Subcutaneous abdominal adipose tissue (tissue), 5 donors: ENCODE data around the gene LARP1.
"Not testable (repeated sequence)": the region's sequence is repeated elsewhere in the genome, so short reads cannot be mapped to it uniquely, and the experiment has no call there.

Experiments used
- H3K27ac ChIP-seq: one replicate; pipeline ENCODE4 v1.7.0; 2013; ENCODE audit warnings: low read depth, mild to moderate bottlenecking, inconsistent platforms, low read length, moderate library complexity
- H3K27me3 ChIP-seq, 5 donors: one replicate each; pipeline ENCODE4 v1.7.0; 2013; ENCODE audit warnings: low read length in 5 of 5, inconsistent platforms in 1 of 5; ENCODE audit not compliant: control insufficient read depth in 5 of 5, insufficient read depth in 4 of 5
- H3K36me3 ChIP-seq, 5 donors: one replicate each; pipeline ENCODE4 v1.7.0; 2013; ENCODE audit warnings: low read length in 5 of 5; ENCODE audit not compliant: control insufficient read depth in 5 of 5, insufficient read depth in 5 of 5
- H3K4me1 ChIP-seq, 5 donors: one replicate each; pipeline ENCODE4 v1.7.0; 2013; ENCODE audit warnings: low read length in 5 of 5, mild to moderate bottlenecking in 3 of 5, moderate library complexity in 1 of 5; ENCODE audit not compliant: control insufficient read depth in 5 of 5, insufficient read depth in 5 of 5
- H3K4me3 ChIP-seq, 5 donors: one replicate each; pipeline ENCODE4 v1.7.0; 2013; ENCODE audit warnings: low read length in 5 of 5, low read depth in 1 of 5
- H3K9ac ChIP-seq, 5 donors: one replicate each; pipeline ENCODE4 v1.7.0; 2013; ENCODE audit warnings: low read length in 5 of 5, mild to moderate bottlenecking in 4 of 5, moderate library complexity in 3 of 5
- H3K9me3 ChIP-seq, 5 donors: one replicate each; pipeline ENCODE4 v1.7.0; 2013; ENCODE audit warnings: low read length in 5 of 5; ENCODE audit not compliant: control insufficient read depth in 5 of 5
- donor health status: healthy.
- donor health status: healthy.
- donor health status: healthy.
- donor health status: healthy.
- donor health status: healthy.

Gene LARP1

DNA sequence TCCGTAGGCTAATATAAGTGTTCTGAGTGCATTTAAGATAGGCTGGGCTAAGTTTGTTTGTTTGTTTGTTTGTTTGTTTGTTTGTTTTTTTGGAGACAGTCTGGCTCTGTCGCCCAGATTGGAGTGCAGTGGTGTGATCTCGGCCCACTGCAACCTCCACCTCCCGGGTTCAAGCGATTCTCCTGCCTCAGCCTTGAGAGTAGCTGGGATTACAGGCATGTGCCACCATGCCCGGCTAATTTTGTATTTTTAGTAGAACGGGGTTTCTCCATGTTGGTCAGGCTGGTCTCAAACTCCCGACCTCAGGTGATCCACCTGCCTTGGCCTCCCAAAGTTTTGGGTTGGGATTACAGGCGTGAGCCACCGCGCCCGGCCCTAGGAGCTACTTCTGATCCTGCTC is 4.7 kb downstream of the LARP1 start:
- H3K4me3 ChIP-seq, H3K9me3 ChIP-seq, H3K36me3 ChIP-seq, H3K27me3 ChIP-seq: not testable (repeated sequence)
- peaks cover 4 to 53% (median 39%) of the 10 kb centered on the region in 5 donors for H3K4me1 ChIP-seq
- H3K9ac ChIP-seq, result peak overlapping the region in 1 of 5 donors; percentile 3
- peak overlapping the region; percentile 68 for H3K27ac ChIP-seq

DNA sequence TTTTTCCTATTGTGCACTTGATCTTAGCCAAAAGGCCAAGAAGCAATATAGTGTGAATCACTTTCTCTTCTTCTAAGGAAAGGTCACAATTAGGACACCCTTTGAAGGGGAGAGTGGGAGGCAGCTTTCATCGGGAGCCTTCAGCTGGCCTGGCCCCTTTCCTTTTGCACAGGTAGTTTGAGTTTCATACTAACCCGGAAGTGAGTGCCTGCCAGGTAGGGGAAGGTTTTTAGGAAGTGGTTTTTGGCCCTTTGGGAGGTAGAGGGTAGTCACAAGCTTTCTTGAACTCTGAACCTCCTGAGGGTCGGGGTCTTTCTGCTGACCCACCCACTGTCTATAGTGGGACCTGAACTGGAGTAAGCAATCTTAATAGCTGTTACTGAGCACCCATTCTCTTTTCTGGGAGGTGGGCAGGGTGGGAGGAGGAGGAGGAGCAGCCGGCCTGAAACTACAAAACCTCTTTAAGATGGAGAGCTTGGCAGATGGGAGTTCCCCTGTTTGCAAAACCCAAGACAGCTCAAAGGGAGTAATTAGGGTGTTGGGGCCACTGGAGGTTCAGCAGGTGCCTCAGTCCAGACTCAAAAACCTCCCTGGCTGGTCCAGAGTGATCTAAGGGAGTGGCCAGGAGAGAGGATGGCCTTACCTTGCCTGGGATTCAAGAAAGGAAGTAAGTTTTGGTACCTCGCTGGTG is 6.0 kb downstream of the LARP1 start:
- Histone ChIP-seq H3K4me1 (peaks cover 4 to 66% (median 43%) of the 10 kb centered on the region in 5 donors), H3K36me3 (no peaks in the 10 kb centered on the region), H3K4me3 (no peak overlapping the region), H3K9ac (no peak overlapping the region), H3K27me3 (no peaks in the 10 kb centered on the region), H3K27ac (peak overlapping the region; percentile 56), H3K9me3 (no peaks in the 10 kb centered on the region)

DNA sequence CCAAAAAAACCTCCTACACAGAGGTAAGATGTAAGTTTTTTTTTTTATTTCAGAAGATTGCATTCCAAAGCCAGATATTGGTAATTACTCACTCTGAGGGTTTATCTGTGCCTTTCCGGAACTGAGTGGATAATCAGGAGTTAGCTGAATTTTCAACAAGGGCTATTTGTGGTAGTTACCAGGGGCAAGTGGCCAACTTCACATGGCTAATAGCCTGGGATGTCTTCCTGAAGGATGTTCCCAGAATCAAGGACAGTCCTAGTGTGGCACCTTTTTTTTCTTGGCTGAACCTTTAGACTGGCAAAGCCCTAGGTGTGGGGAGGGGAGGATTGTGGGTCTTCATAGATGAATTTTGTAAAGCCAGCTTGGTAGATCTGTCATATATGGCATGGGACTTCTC is 7.1 kb downstream of the LARP1 start:
- Histone ChIP-seq H3K4me1 (peaks cover 4 to 74% (median 51%) of the 10 kb centered on the region in 5 donors), H3K9ac (peak overlapping the region in 1 of 5 donors; percentile 53), H3K36me3 (no peaks in the 10 kb centered on the region), H3K9me3 (no peaks in the 10 kb centered on the region), H3K27ac (no peak overlapping the region), H3K27me3 (no peaks in the 10 kb centered on the region), H3K4me3 (no peak overlapping the region)

DNA sequence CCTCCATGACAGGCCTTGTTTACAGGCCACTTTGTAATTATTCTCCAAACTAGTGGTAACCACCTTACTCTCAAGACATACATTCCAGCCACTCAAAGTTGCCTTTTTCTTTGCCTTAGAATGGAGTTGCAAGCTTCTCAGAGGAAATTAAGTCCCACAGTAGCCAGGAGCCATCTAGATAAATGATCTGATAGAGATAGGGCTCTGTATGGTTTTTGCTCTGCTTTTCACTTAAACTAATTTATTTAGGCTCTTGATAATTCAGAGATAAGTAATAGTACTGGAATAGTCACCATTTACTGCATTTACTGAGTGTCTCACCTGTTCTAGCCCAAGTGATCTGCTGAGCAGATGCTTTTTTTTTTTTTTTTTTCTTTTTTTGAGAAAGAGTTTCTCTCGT is 7.5 kb downstream of the LARP1 start:
- H3K9me3 ChIP-seq, result no peaks in the 10 kb centered on the region
- no peak overlapping the region for H3K4me3 ChIP-seq
- H3K4me1 ChIP-seq, result peaks cover 4 to 75% (median 53%) of the 10 kb centered on the region in 5 donors
- no peak overlapping the region for H3K27ac ChIP-seq
- H3K27me3 ChIP-seq, result no peaks in the 10 kb centered on the region
- no peaks in the 10 kb centered on the region for H3K36me3 ChIP-seq
- peak overlapping the region in 1 of 5 donors; percentile 53 for H3K9ac ChIP-seq

DNA sequence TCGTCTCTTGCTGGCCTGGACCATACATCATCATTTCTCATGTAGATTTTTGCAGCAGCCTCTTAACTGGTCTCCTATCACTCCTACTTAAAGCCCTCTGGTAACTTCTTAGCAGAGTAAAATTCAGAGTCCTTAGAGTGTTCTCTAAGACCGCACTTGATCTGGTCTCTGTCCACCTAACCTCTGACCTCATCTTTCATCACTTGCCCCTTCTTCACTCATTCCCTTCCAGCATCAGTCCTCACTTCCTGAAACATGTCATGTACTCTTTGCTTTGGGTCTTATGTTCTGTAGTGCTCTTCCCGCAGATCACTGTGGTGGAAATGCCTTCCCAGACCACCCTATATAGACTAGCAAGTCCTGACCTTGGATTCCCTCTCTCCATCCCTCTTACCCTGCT is 9.8 kb downstream of the LARP1 start:
- no peak overlapping the region for H3K27ac ChIP-seq
- no peaks in the 10 kb centered on the region for H3K36me3 ChIP-seq
- H3K9ac ChIP-seq, result no peak overlapping the region
- no peaks in the 10 kb centered on the region for H3K27me3 ChIP-seq
- no peaks in the 10 kb centered on the region for H3K9me3 ChIP-seq
- no peak overlapping the region for H3K4me3 ChIP-seq
- peaks cover 2 to 70% (median 53%) of the 10 kb centered on the region in 5 donors for H3K4me1 ChIP-seq

DNA sequence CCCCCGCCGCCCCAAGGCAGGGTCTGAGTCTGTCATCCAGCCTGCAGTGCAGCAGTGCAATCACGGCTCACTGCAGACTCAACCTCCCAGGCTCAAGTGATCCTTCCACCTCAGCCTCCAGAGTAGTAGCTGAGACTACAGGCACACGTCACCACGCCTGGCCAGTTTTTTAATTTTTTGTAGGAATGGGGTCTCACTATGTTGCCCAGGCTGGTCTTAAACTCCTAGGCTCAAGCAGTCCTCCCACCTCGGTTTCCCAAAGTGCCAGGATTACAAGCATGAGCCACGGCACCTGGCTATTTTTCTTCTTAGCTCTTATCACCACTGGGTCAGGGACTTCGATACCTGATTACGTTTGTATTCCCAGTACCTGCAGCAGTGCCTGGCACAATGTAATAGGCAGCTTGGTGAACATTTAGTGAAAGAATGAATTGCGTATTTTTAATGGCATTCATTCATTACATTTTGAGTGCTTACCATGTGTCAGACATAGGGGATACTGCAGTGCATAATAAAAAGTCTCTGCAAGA is 10.3 kb downstream of the LARP1 start:
- Histone ChIP-seq H3K36me3 (no peaks in the 10 kb centered on the region), H3K27me3 (no peaks in the 10 kb centered on the region), H3K4me3 (no peak overlapping the region), H3K9ac (no peak overlapping the region), H3K9me3 (no peaks in the 10 kb centered on the region), H3K27ac (no peak overlapping the region), H3K4me1 (peaks cover 2 to 70% (median 55%) of the 10 kb centered on the region in 5 donors)

DNA sequence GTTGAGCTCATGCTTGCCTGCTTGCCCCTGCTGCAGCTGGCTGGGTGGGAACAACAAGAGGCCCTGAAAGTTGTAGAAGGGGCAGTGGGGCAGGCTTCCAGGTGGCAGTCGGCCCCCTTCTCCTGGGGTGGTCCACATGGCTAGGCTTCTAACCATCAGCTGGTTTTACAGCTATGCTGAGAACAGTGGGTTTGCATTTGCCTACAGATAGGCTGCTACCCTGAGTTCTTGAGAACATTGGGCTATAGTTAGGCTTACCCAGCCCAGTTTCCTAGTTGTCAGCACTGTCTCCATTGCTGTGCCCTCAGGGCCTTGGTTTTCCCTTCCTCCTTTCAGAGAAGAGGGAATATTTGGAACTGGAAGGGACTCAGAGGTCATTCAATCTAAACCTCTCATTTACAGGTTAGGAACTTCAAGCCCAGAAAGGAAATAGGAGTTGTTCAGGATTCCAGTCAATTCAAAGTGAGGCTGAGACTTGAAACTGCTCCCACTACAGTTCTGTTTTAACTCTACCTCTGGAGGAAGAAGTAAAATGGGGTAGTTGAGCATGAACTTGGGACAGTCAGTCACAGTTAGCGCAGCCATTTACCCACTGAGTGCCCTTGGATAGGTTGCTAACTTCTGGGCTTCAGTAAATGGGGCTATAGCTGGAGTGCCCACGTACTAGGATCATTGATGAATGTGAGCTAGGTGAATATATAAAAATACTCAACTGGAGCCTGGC is 11.5 kb downstream of the LARP1 start:
- no peaks in the 10 kb centered on the region for H3K36me3 ChIP-seq
- H3K4me3 ChIP-seq, result no peak overlapping the region
- peak overlapping the region; percentile 38 for H3K27ac ChIP-seq
- peak overlapping the region in 2 of 5 donors; percentile 2 to 27 for H3K9ac ChIP-seq
- H3K9me3 ChIP-seq, result no peaks in the 10 kb centered on the region
- no peaks in the 10 kb centered on the region for H3K27me3 ChIP-seq
- H3K4me1 ChIP-seq, result peaks cover 4 to 70% (median 60%) of the 10 kb centered on the region in 5 donors

DNA sequence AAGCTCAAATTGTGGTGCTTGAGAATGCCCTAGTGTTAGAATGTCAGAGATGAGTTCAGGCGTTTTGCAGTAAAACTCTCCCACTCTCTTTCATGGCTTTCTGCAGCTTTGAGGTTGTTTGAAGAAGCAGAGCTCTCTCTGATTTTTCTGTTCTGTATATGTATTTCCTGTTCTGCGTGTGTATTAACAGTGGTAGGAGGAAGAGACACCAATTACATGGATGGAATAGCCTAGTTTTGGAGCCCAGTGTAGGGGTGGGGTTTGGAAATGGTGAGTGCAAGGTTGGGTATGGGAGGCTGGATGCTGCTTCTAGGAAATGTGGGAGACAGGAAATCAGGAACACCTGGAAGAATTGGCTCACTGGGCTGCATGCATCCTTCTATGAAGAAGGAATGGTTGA is 12.4 kb downstream of the LARP1 start:
- H3K27ac ChIP-seq, result no peak overlapping the region
- no peak overlapping the region for H3K4me3 ChIP-seq
- no peaks in the 10 kb centered on the region for H3K36me3 ChIP-seq
- H3K9ac ChIP-seq, result no peak overlapping the region
- H3K9me3 ChIP-seq, result no peaks in the 10 kb centered on the region
- H3K27me3 ChIP-seq, result no peaks in the 10 kb centered on the region
- H3K4me1 ChIP-seq, result peaks cover 4 to 75% (median 65%) of the 10 kb centered on the region in 5 donors

DNA sequence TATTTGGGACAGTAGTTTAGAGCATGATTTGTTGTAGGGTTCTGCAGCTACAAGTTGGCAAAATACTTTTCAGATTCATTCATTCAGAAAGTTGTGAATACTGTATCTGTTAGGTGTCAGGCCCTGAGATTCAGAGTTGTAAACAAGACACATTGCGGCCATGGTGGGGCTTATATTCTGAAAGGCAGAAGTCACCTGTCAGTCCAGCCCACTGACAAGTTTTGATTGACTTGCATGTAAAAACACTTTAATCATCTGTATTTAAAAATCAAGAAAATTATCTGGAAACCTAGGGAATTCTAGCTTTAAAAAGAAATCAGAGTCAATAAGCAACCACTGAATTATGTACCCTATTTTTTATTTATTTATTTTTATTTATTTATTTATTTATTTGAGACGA is 13.0 kb downstream of the LARP1 start:
- H3K27me3 ChIP-seq, result no peaks in the 10 kb centered on the region
- H3K36me3 ChIP-seq, result no peaks in the 10 kb centered on the region
- no peak overlapping the region for H3K27ac ChIP-seq
- H3K9me3 ChIP-seq, result no peaks in the 10 kb centered on the region
- H3K4me1 ChIP-seq, result peaks cover 4 to 79% (median 69%) of the 10 kb centered on the region in 5 donors
- no peak overlapping the region for H3K4me3 ChIP-seq
- H3K9ac ChIP-seq, result no peak overlapping the region

DNA sequence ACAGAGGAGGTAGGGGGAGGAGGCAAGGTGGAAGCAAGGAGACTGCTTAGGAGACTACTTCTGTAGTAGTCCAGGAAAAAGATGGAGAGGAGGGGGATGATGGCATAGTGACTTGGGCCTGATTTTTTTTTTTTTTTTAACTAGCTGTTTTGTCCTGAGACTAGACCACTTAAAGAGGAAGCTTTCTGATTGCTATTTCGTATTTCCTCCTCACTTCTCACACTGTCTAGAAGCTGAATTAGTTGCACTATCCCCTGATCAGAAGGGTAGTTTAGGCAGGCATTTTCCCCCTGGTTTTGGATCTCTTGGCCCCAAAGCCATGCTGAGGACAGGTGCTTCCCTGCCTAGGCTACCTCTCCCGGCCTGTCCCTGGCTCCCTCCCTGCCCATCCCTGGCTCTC is 14.9 kb downstream of the LARP1 start:
- Histone ChIP-seq H3K36me3 (no peaks in the 10 kb centered on the region), H3K4me3 (no peak overlapping the region), H3K27ac (peak overlapping the region; percentile 74), H3K4me1 (peaks cover 4 to 89% (median 77%) of the 10 kb centered on the region in 5 donors), H3K9me3 (no peaks in the 10 kb centered on the region), H3K27me3 (no peaks in the 10 kb centered on the region), H3K9ac (peak overlapping the region in 3 of 5 donors; percentile 23 to 48 (median 28))
